Right atrium auricular region (tissue), 2 donors: ENCODE data around the gene WDFY2. TPM values are rescaled to one million over a fixed set of nuclear protein-coding genes. Genes with fewer than 3 reads are reported as not detected.
A peak's percentile ranks its signal among the peaks of the same experiment; 100 is the strongest.

ENCODE experiments used
- DNase-seq: peaks from one replicate; pipeline ENCODE4 v3.0.0-alpha.2; 2019; ENCODE audit warnings: low spot score
- H3K27ac ChIP-seq, 2 donors: fragments of 200-600 bp; sonication (generic); 1 replicate in 1 of 2; 2 replicates in 1 of 2; pipeline ENCODE4 v1.5.1; 2016 to 2019
- H3K27me3 ChIP-seq, 2 donors: fragments of 200-600 bp; sonication (generic); one replicate each; pipeline versions ENCODE4 v1.5.1 to v1.6.0; 2017 to 2019
- H3K36me3 ChIP-seq: fragments of 200-600 bp; sonication (generic); one replicate; pipeline ENCODE4 v1.5.1; 2016
- H3K4me1 ChIP-seq, 2 donors: fragments of 200-600 bp; sonication (generic); one replicate each; pipeline versions ENCODE4 v1.5.1 to v1.6.0; 2017 to 2019
- H3K4me3 ChIP-seq, 2 donors: fragments of 200-600 bp; sonication (generic); 1 replicate in 1 of 2; 2 replicates in 1 of 2; pipeline ENCODE4 v1.5.1; 2017 to 2019; ENCODE audit warnings: mild to moderate bottlenecking in 1 of 2, moderate library complexity in 1 of 2
- H3K9me3 ChIP-seq, 2 donors: fragments of 200-600 bp; sonication (generic); one replicate each; pipeline ENCODE4 v1.5.1; 2019
- CTCF ChIP-seq, 2 donors: fragments of 200-600 bp; sonication (generic); IDR thresholded peaks; one replicate each; pipeline ENCODE4 v1.5.1; 2019; ENCODE audit warnings: antibody characterized with exemption in 2 of 2
- total RNA-seq, 2 donors: library from RNA; depleted of rRNA; stranded (reverse); fragments of >200 nt; gene quantifications; one replicate each; pipeline ENCODE4 v1.1.0, GENCODE V29; 2016

WDFY2 gene
- total RNA-seq, 2 donors from 2014 or later: 2.3 to 3.8 TPM

- H3K9me3 ChIP-seq: no peaks in the 10 kb centered on the region
- no peak overlapping the region for H3K27ac ChIP-seq
- H3K36me3 ChIP-seq: peaks cover 6% of the 10 kb centered on the region
- no peak for TF ChIP-seq CTCF (IDR thresholded peaks at IDR 0.05)
- H3K27me3 ChIP-seq: no peaks in the 10 kb centered on the region
- H3K4me3 ChIP-seq: no peak overlapping the region
- H3K4me1 ChIP-seq: no peaks in the 10 kb centered on the region
- DNase-seq: no peak
Measured at GRCh38 chr13:51793570-51794271, 209.5 kb downstream of the WDFY2 start.

- peaks cover 8% of the 10 kb centered on the region for H3K36me3 ChIP-seq
- H3K27ac ChIP-seq: no peak overlapping the region
- H3K4me3 ChIP-seq: no peak overlapping the region
- DNase-seq: no peak
- no peak for TF ChIP-seq CTCF (IDR thresholded peaks at IDR 0.05)
- H3K4me1 ChIP-seq: no peaks in the 10 kb centered on the region
- H3K27me3 ChIP-seq: no peaks in the 10 kb centered on the region
- no peaks in the 10 kb centered on the region for H3K9me3 ChIP-seq
Measured at GRCh38 chr13:51794964-51795363, 210.7 kb downstream of the WDFY2 start.

- Histone ChIP-seq H3K9me3 (no peaks in the 10 kb centered on the region), H3K36me3 (peaks cover 8% of the 10 kb centered on the region), H3K4me1 (no peaks in the 10 kb centered on the region), H3K4me3 (no peak overlapping the region), H3K27ac (no peak overlapping the region), H3K27me3 (no peaks in the 10 kb centered on the region)
- DNase-seq: no peak
- no peak for TF ChIP-seq CTCF (IDR thresholded peaks at IDR 0.05)
Measured at GRCh38 chr13:51795419-51795818, 211.2 kb downstream of the WDFY2 start.

- Histone ChIP-seq H3K9me3 (no peaks in the 10 kb centered on the region), H3K4me3 (no peak overlapping the region), H3K27ac (no peak overlapping the region), H3K36me3 (peaks cover 8% of the 10 kb centered on the region), H3K4me1 (peaks cover 0 to 6% of the 10 kb centered on the region in 2 donors), H3K27me3 (no peaks in the 10 kb centered on the region)
- TF ChIP-seq CTCF (IDR thresholded peaks at IDR 0.05): no peak
- DNase-seq: no peak
Measured at GRCh38 chr13:51796546-51796945, 212.3 kb downstream of the WDFY2 start.

- no peak for DNase-seq
- Histone ChIP-seq H3K4me1 (peaks cover 0 to 20% of the 10 kb centered on the region in 2 donors), H3K9me3 (no peaks in the 10 kb centered on the region), H3K27me3 (no peaks in the 10 kb centered on the region), H3K4me3 (no peak overlapping the region), H3K36me3 (peaks cover 8% of the 10 kb centered on the region), H3K27ac (no peak overlapping the region)
- peak in 1 of 2 donors; percentile 53 for TF ChIP-seq CTCF (IDR thresholded peaks at IDR 0.05)
Measured at GRCh38 chr13:51797664-51798488, 213.6 kb downstream of the WDFY2 start.
